HEK293T (cell line): ENCODE data around the gene TANC1.

Source experiments
- BHLHE40 ChIP-seq: fragments of 450-650 bp; IDR thresholded peaks from 2 replicates; pipeline ENCODE4 v1.6.1; 2016; ENCODE audit warnings: mild to moderate bottlenecking, moderate library complexity, borderline replicate concordance
- FOXK2 ChIP-seq: fragments of 450-650 bp; IDR thresholded peaks from 2 replicates; pipeline ENCODE4 v1.6.1; 2016; ENCODE audit warnings: mild to moderate bottlenecking
- HDGF ChIP-seq: fragments of 450-650 bp; IDR thresholded peaks from 2 replicates; pipeline ENCODE4 v1.6.1; 2017; ENCODE audit warnings: antibody characterized with exemption, borderline replicate concordance
- TARDBP ChIP-seq: fragments of 450-650 bp; IDR thresholded peaks from 2 replicates; pipeline ENCODE4 v1.6.1; 2016

DNA sequence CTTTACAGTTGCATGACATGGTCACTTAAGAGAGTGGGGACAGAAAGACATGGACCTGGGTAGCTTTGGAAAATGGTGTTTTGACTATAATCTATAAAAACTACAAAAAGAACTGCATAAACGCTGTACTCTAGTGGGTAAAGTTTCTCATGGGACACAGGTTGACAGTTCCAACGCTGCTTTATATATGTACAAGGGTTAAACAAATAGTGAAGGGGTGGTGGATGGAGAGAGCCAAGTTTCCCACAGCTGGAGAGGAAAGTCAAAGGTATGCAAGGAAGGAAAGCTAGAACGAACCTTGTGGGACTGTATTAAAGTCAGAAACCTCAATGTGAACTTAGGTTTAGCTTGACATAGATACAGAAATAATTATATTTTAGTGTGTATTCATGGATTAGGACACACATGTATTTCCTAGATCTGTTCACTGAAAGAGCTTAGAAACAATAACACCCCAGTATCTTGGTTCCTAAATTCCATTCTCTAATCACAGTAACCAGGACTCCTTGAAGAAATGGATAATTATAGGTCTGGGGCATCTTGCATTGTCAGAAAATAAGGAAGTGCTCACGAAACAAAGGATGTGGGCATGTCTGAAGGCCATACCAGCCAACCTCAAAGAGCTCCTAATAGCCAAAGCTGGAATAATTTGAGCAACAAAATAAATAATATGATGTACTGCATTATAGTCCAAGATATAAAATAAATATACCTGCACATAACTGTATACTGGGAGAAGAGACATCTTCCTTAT, 28.8 kb downstream of the TANC1 start:
- TF ChIP-seq TARDBP (no peak), HDGF (no peak), BHLHE40 (no peak), FOXK2 (no peak)
